GM21423 (cell line): Measurements from ENCODE around the gene WTAP.
"Not testable (repeated sequence)": the region's sequence is repeated elsewhere in the genome, so short reads cannot be mapped to it uniquely, and the experiment has no call there.

Experiments
- ATAC-seq: cut with Tn5 transposase; IDR thresholded peaks from one replicate; pipeline ENCODE4 v1.9.1; 2021; ENCODE audit warnings: mild to moderate bottlenecking, moderate library complexity; ENCODE audit not compliant: unreplicated experiment

WTAP gene

GRCh38 chr6:159693128-159693893, 34.0 kb upstream of the WTAP start, which contains the start of gene SOD2:
Gene SOD2, minus strand, starts transcription at chr6:159693241. Its CDS starts 74 bp downstream, at chr6:159693167.
- ATAC-seq, result peak; percentile 81

GRCh38 chr6:159693894-159694545, 33.3 kb upstream of the WTAP start:
- ATAC-seq, result peak; percentile 1

GRCh38 chr6:159695984-159696383, 31.3 kb upstream of the WTAP start:
- no peak for ATAC-seq

GRCh38 chr6:159700970-159701369, 26.3 kb upstream of the WTAP start:
- ATAC-seq, result no peak

GRCh38 chr6:159701413-159701999, 25.8 kb upstream of the WTAP start:
- ATAC-seq, result no peak

GRCh38 chr6:159710603-159711002, 16.7 kb upstream of the WTAP start:
- not testable (repeated sequence) for ATAC-seq

- ATAC-seq, result not testable (repeated sequence)
Observed at GRCh38 chr6:159712389-159712788, 14.9 kb upstream of the WTAP start.

GRCh38 chr6:159713984-159714383, 13.3 kb upstream of the WTAP start:
- ATAC-seq, result no peak

- no peak for ATAC-seq
Observed at GRCh38 chr6:159714404-159714803, 12.9 kb upstream of the WTAP start.

- no peak for ATAC-seq
Observed at GRCh38 chr6:159715166-159715565, 12.1 kb upstream of the WTAP start.

- no peak for ATAC-seq
Observed at GRCh38 chr6:159715605-159716004, 11.7 kb upstream of the WTAP start.

- ATAC-seq, result no peak
Observed at GRCh38 chr6:159716247-159717096, 10.8 kb upstream of the WTAP start.

GRCh38 chr6:159718634-159719033, 8.7 kb upstream of the WTAP start:
- ATAC-seq, result no peak

- ATAC-seq, result no peak
Observed at GRCh38 chr6:159719287-159719686, 8.0 kb upstream of the WTAP start.

GRCh38 chr6:159720708-159721107, 6.6 kb upstream of the WTAP start:
- ATAC-seq, result no peak

- ATAC-seq, result not testable (repeated sequence)
Observed at GRCh38 chr6:159721981-159722380, 5.3 kb upstream of the WTAP start.

GRCh38 chr6:159722655-159723054, 4.7 kb upstream of the WTAP start:
- no peak for ATAC-seq

- ATAC-seq, result no peak
Observed at GRCh38 chr6:159723259-159723658, 4.0 kb upstream of the WTAP start.

- no peak for ATAC-seq
Observed at GRCh38 chr6:159724778-159725177, 2.5 kb upstream of the WTAP start.

GRCh38 chr6:159725208-159725607, 2.1 kb upstream of the WTAP start:
- not testable (repeated sequence) for ATAC-seq
